UCSD-AML1 (cell line): ENCODE results near the gene SLC27A5.
A peak's percentile ranks its signal among the peaks of the same experiment; 100 is the strongest.
"Not testable (repeated sequence)": the region's sequence is repeated elsewhere in the genome, so short reads cannot be mapped to it uniquely, and the experiment has no call there.

Experiments
- DNase-seq: peaks from one replicate; lab custom pipeline; 2025; ENCODE audit not compliant: unreplicated experiment; lab: John Stamatoyannopoulos, UW

The SLC27A5 gene

GRCh38 chr19:58522709-58523108 lies 10.9 kb upstream of the SLC27A5 start:
- no peak for DNase-seq

GRCh38 chr19:58521651-58522050 lies 9.9 kb upstream of the SLC27A5 start:
- no peak for DNase-seq

DNA sequence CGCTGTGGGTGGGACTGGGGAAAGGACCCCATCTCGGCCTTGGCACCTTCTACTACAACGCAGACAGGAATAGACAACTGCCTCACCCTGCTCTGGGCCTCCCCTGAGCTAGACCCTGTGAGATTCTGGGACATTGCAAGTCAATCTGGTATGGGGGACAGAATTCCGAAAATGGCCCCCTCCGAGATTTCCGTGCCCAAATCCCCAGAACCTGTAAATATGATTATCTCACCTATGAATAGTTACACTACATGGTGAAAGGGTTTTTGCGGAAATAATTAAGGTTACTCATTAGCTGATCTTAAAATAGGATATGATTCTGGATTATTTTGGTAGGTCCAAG lies 8.4 kb upstream of the SLC27A5 start:
- no peak for DNase-seq

- DNase-seq: peak; percentile 96
Observed at GRCh38 chr19:58519355-58520256, 7.8 kb upstream of the SLC27A5 start, which contains the start of gene ZBTB45. ZBTB45 (minus strand) TSS chr19:58519810; CDS start chr19:58517673, 2,137 bp downstream.

GRCh38 chr19:58519087-58519354 lies 7.2 kb upstream of the SLC27A5 start:
- peak; percentile 79 for DNase-seq

- DNase-seq: no peak
Observed at GRCh38 chr19:58518256-58519086, 6.7 kb upstream of the SLC27A5 start.

DNA sequence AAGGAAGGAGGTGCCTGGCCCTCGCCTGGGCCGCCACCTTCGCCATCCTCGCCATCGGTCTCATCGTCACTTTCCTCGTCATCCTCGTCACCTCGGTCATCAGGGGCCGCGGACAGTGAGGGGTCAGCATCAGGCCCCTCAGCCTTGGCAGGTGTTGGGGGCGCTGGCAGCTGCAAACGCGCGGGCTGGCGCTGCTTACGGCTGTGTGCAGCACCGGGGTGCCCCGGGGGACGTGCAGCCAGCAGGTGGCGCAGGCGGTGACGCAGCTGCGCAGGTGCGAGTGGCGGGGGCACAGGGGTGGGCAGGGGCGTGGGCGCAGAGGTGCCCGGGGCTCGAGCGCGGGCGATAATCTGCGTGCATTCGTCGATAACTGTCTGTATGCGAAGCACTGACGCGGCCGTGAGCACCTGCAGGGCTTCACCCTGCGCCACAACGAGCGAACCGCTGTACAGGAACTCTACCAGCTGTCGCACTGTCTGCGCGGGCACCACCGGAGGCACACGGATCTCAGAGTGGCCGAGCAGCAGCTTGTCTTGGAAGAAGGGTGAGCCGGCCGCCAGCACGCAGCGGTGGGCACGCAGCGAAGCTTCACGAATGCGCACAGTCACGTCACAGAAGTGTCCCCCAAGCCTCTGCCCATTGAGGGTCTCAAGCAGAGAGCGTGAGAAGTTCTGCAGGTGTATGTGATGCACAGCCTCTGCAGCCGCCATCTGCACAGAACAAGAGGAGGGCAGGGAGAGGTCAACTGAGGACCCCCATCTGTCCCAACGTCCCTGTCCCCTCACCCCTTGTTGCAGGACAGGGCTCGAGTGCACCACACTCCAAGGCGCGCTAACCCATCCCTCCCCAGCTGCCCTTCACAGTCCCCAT lies 5.4 kb upstream of the SLC27A5 start:
- DNase-seq: no peak

GRCh38 chr19:58516246-58516836 lies 4.5 kb upstream of the SLC27A5 start:
- no peak for DNase-seq

- no peak for DNase-seq
Observed at GRCh38 chr19:58515259-58515658, 3.5 kb upstream of the SLC27A5 start.

- no peak for DNase-seq
Observed at GRCh38 chr19:58514564-58515022, 2.8 kb upstream of the SLC27A5 start.

GRCh38 chr19:58513694-58514563 lies 2.1 kb upstream of the SLC27A5 start:
- DNase-seq: peak; percentile 87

GRCh38 chr19:58513213-58513693 lies 1.5 kb upstream of the SLC27A5 start:
- no peak for DNase-seq

GRCh38 chr19:58510084-58510862 lies 1.5 kb downstream of the SLC27A5 start:
- no peak for DNase-seq

DNA sequence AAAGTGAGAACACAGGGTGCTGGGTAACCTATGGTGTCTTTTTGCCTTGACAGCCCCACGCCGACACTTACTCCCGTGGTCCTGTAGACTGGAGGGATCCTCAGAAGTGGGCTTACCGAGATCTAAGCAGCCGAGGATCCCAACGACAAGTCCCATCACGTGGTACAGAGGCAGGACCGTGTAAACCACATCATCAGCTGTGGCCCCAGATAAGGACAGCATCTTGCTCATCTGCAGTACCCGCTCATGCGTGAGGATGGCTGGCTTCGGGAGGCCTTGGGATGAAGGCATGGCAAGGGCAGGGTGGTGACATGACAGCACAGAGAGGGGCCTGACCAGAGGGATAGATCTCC lies 2.1 kb downstream of the SLC27A5 start:
- no peak for DNase-seq

GRCh38 chr19:58507602-58508223 lies 4.1 kb downstream of the SLC27A5 start:
- DNase-seq: not testable (repeated sequence)

DNA sequence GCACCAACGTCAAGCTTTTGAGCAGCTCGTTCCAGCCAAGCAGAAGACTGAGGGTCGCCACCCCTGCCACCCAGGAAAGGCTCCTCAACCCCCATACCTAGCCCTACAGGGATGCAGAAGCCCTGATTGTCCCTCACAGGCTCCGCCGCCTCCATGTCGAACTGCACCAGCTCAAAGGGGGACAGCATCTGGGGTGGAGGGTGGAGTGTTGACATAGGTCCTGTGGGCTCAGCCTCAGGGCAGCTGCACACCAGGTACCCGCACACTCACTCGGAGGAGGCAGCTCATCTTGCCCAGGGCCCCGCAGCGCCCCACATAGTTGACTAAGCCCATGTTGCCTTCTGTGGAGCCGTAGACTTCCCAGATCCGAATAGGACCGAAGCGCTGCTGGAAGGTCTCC lies 11.6 kb downstream of the SLC27A5 start:
- no peak for DNase-seq

GRCh38 chr19:58499021-58499927 lies 12.5 kb downstream of the SLC27A5 start:
- DNase-seq: peak; percentile 99
